GM12878 (cell line): Measurements from ENCODE around the gene SELPLG. TPM values are rescaled to one million over a fixed set of nuclear protein-coding genes. Genes with fewer than 3 reads are reported as not detected.

Experiments used
- ATAC-seq: fragments of 200-7000 bp; cut with Tn5 transposase; 3 replicates; pipeline ENCODE4 v1.9.1; 2020; ENCODE audit warnings: mild to moderate bottlenecking, moderate library complexity
- BruUV-seq: library from RNA; stranded (reverse); fragments of 400-500 nt; replicated peaks from 2 replicates; lab custom pipeline; 2021; lab: Mats Ljungman, UMichigan
- CTCF ChIA-PET: fragments of 300-600 bp; sonication (Branson Sonifier 250); formaldehyde crosslinking; extraction: SDS; loops from one replicate; lab custom pipeline; 2021; ENCODE audit warnings: inconsistent platforms; lab: Yijun Ruan, JAX
- POLR2A ChIA-PET: fragments of 350-600 bp; formaldehyde crosslinking; extraction: SDS; loops from one replicate; lab custom pipeline; 2021; ENCODE audit warnings: inconsistent platforms; lab: Charles Lee
- RAD21 ChIA-PET: fragments of 300-600 bp; sonication (Branson Sonifier 250); formaldehyde crosslinking; loops from one replicate; lab custom pipeline; 2023; ENCODE audit warnings: antibody characterized with exemption; ENCODE audit not compliant: unreplicated experiment; lab: Charles Lee
- SMC1A ChIA-PET: fragments of 300-600 bp; sonication (Branson Sonifier 250); formaldehyde crosslinking; loops from one replicate; lab custom pipeline; 2023; ENCODE audit not compliant: unreplicated experiment, uncharacterized antibody; lab: Charles Lee
- DNase-seq: peaks from one replicate; pipeline ENCODE4 v3.0.0-alpha.2; 2011; ENCODE audit warnings: low read depth, low spot score
- FAIRE-seq: peaks from 3 replicates; lab custom pipeline; 2011; peaks lifted over from hg19 to GRCh38; lab: Jason Lieb, UNC
- H2AFZ ChIP-seq: 2 replicates; pipeline ENCODE4 v1.6.0; 2011; ENCODE audit warnings: low read depth, low read length, control low read depth; ENCODE audit not compliant: control insufficient read depth
- H3K27ac ChIP-seq: 2 replicates; pipeline ENCODE4 v1.5.1; 2011; ENCODE audit warnings: control low read depth; ENCODE audit not compliant: control insufficient read depth, insufficient read depth
- H3K27me3 ChIP-seq, 2 experiments: replicated peaks in 1 of 2; 2 replicates each; pipeline versions ENCODE4 v1.6.0 to v1.6.1; 2011; ENCODE audit warnings: low read length in 1 of 2; ENCODE audit not compliant: control insufficient read depth in 2 of 2, insufficient read depth in 2 of 2
- H3K36me3 ChIP-seq, 2 experiments: 2 replicates each; pipeline ENCODE4 v1.5.1; 2011; ENCODE audit warnings: low read length in 1 of 2; ENCODE audit not compliant: control insufficient read depth in 2 of 2, insufficient read depth in 2 of 2
- H3K4me1 ChIP-seq: 2 replicates; pipeline ENCODE4 v1.6.1; 2011; ENCODE audit warnings: mild to moderate bottlenecking, low read length, moderate library complexity, mixed read lengths; ENCODE audit not compliant: control insufficient read depth, insufficient read depth
- H3K4me2 ChIP-seq: 2 replicates; pipeline ENCODE4 v1.6.0; 2011; ENCODE audit warnings: control low read depth; ENCODE audit not compliant: control insufficient read depth, insufficient read depth
- H3K4me3 ChIP-seq: fragments of 200-600 bp; sonication (generic); 2 replicates; pipeline ENCODE4 v1.5.1; 2016
- H3K79me2 ChIP-seq: 2 replicates; pipeline ENCODE4 v1.6.0; 2011; ENCODE audit warnings: low read length; ENCODE audit not compliant: control insufficient read depth, insufficient read depth
- H3K9ac ChIP-seq: 2 replicates; pipeline ENCODE4 v1.8.0; 2011; ENCODE audit warnings: low read length, control low read depth, mixed read lengths; ENCODE audit not compliant: control insufficient read depth, insufficient read depth
- H3K9me3 ChIP-seq: replicated peaks from 3 replicates; pipeline ENCODE4 v1.5.1; 2011; ENCODE audit warnings: mild to moderate bottlenecking, low read length; ENCODE audit not compliant: control insufficient read depth, insufficient read depth
- H4K20me1 ChIP-seq: 2 replicates; pipeline ENCODE4 v1.6.0; 2011; ENCODE audit not compliant: control insufficient read depth, insufficient read depth
- BRCA1 ChIP-seq: IDR thresholded peaks from 2 replicates; pipeline ENCODE4 v1.6.1; 2011; ENCODE audit warnings: low read depth, low read length, improper control_type of control experiment
- ETV6 ChIP-seq, 2 experiments: fragments of 450-650 bp in 1 of 2; IDR thresholded peaks in 1 of 2; conservative IDR thresholded peaks in 1 of 2; 2 replicates each; pipeline ENCODE4 v1.6.1; 2014; ENCODE audit warnings: antibody characterized with exemption in 1 of 2, borderline replicate concordance in 1 of 2, low read depth in 1 of 2, mild to moderate bottlenecking in 1 of 2, moderate library complexity in 1 of 2
- POLR2AphosphoS5 ChIP-seq: IDR thresholded peaks from 2 replicates; pipeline ENCODE4 v1.6.1; 2011; ENCODE audit warnings: mild to moderate bottlenecking, low read length, inconsistent platforms
- RBBP5 ChIP-seq: fragments of 200-600 bp; sonication (generic); conservative IDR thresholded peaks from 2 replicates; pipeline ENCODE4 v1.6.1; 2016
- RUNX3 ChIP-seq: IDR thresholded peaks from 2 replicates; pipeline ENCODE4 v1.6.1; 2012; ENCODE audit warnings: low read length, inconsistent platforms
- SMC3 ChIP-seq: IDR thresholded peaks from 2 replicates; pipeline ENCODE4 v1.6.1; 2011; ENCODE audit warnings: low read length, improper control_type of control experiment, borderline replicate concordance
- STAT1 ChIP-seq: fragments of 450-650 bp; conservative IDR thresholded peaks from 2 replicates; pipeline ENCODE4 v1.6.1; 2014; ENCODE audit warnings: antibody characterized with exemption, mild to moderate bottlenecking
- ZNF274 ChIP-seq: IDR thresholded peaks from one replicate; pipeline ENCODE4 v1.8.0; 2011; ENCODE audit not compliant: insufficient read length, insufficient read depth
- WGBS: methylation state at CpG from one replicate; pipeline ENCODE4 v1.1.6; 2016; ENCODE audit warnings: low lambda C conversion rate; ENCODE audit not compliant: insufficient replicate concordance, insufficient coverage; ENCODE audit errors: missing lambda C conversion rate; 5-methylcytosine and 5-hydroxymethylcytosine counted together
- in situ Hi-C: fragments of 300-500 bp; cut with MboI; formaldehyde crosslinking; loops from 9 replicates; pipeline ENCODE4 v1.14.3; 2018; ENCODE audit warnings: mixed read lengths
- intact Hi-C: fragments of 100-400 bp; cut with micrococcal nuclease; formaldehyde crosslinking; loops from one replicate; pipeline ENCODE4 v1.14.2; 2022; ENCODE audit not compliant: unreplicated experiment
- polyA plus RNA-seq, 11 experiments: library from polyadenylated mRNA; depleted of rRNA in 4 of 11; unstranded in 6 of 11; stranded (reverse) in 5 of 11; fragments of >200 nt; fragmentation: Nextera tagmentation in 4 of 11; fragmentation: Illumina TruSeq in 1 of 11; extraction: Ambion mirVana in 4 of 11; extraction: Trizol in 1 of 11; gene quantifications; 1 replicate in 1 of 11; 2 replicates in 10 of 11; pipeline versions ENCODE4 v1.2.1 to v1.2.3, GENCODE V29; 2011 to 2016; ENCODE audit warnings: inconsistent platforms in 2 of 11, missing spikeins in 2 of 11, low read depth in 1 of 11
- total RNA-seq, 4 experiments: library from RNA; depleted of rRNA in 3 of 4; stranded (reverse); fragments of >200 nt in 3 of 4; fragmentation: Illumina TruSeq in 1 of 4; extraction: Trizol in 1 of 4; gene quantifications; 2 replicates each; pipeline versions ENCODE4 v1.2.1 to v1.2.3, GENCODE V29; 2013 to 2021

The SELPLG gene
- total and polyA plus RNA-seq, 10 of the 15 experiments (the other 5 are each of a cell fraction or from before 2014, with no cell fraction given) = 3.2 to 32.3 (median 23.9) TPM

GRCh38 chr12:108650083-108650482 is 16.4 kb upstream of the SELPLG start:
- 88% methylated on average over 2 of the region's 2 CpGs for WGBS
- in situ Hi-C loops (no loop called here), intact Hi-C loops (no loop called here)
- no peaks in the 10 kb centered on the region for H3K79me2 ChIP-seq
- CTCF ChIA-PET = interaction anchor here (0.6 to 3.0 kb wide), 4 partner anchors 14 to 779 kb away, joined by 3 to 13 read pairs (median 4); no protein-coding TSS in a partner anchor
- no peak overlapping the region for H3K4me2 ChIP-seq
- no peaks in the 10 kb centered on the region for H3K9me3 ChIP-seq
- FAIRE-seq (no peak), ATAC-seq (no peak), DNase-seq (no peak)
- H4K20me1 ChIP-seq = no peaks in the 10 kb centered on the region
- no peak overlapping the region for H3K4me3 ChIP-seq
- H3K4me1 ChIP-seq = no peaks in the 10 kb centered on the region
- RAD21 ChIA-PET = interaction anchor here (1.3 to 1.9 kb wide), 2 partner anchors 14 to 16 kb away, joined by 6 to 8 read pairs; partner anchors contain the start of gene SELPLG
- BruUV-seq = no TSS peak
- SMC1A ChIA-PET = interaction anchor here (0.6 to 6.5 kb wide), 7 partner anchors 9 to 251 kb away, joined by 3 to 41 read pairs (median 3); partner anchors contain the start of gene SELPLG
- no peaks in the 10 kb centered on the region for H3K27me3 ChIP-seq
- TF ChIP-seq SMC3 = no peak
- TF ChIP-seq RUNX3 = no peak
- no peak for TF ChIP-seq ETV6 (conservative IDR thresholded peaks at IDR 0.05 in 1 of 2, IDR thresholded peaks at IDR 0.05 in 1 of 2; ENCODE audit: borderline replicate concordance in 1 of 2, low read depth in 1 of 2)
- TF ChIP-seq STAT1 = no peak
- no peak for TF ChIP-seq BRCA1
- no peak for TF ChIP-seq POLR2AphosphoS5
- peaks cover 18 to 51% of the 10 kb centered on the region in 2 experiments for H3K36me3 ChIP-seq
- POLR2A ChIA-PET = interaction anchor here (0.6 to 0.9 kb wide), 3 partner anchors 10 to 123 kb away, joined by 3 to 8 read pairs (median 4); no protein-coding TSS in a partner anchor
- H3K9ac ChIP-seq = no peak overlapping the region
- no peak overlapping the region for H3K27ac ChIP-seq
- no peak overlapping the region for H2AFZ ChIP-seq

DNA sequence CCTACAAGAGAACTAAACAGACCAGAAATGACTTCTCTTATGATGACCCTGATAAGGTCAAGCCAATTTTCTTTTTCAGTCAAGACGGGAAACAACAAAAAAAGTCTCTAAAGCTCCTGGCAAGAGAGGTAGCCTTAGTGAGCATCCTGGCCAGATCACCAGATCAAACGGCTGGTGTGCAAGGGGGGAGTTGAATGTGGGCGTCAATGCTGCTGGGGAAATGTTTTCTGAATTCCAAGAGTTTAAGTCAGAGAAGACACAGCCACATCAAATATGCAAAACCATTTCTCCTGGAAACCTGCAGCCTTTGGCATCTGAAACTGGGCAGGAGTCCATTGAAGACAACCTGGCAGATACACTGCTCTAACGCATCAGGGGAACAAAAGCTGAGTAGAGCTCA is 16.0 kb upstream of the SELPLG start:
- TF ChIP-seq ZNF274 (no peak), RBBP5 (no peak)
- no peaks in the 10 kb centered on the region for H3K4me1 ChIP-seq
- RAD21 ChIA-PET = interaction anchor here (0.6 to 1.9 kb wide), 3 partner anchors 14 to 16 kb away, joined by 4 to 8 read pairs (median 6); partner anchors contain the start of gene SELPLG
- H3K27ac ChIP-seq = no peak overlapping the region
- FAIRE-seq (no peak), ATAC-seq (no peak), DNase-seq (no peak)
- SMC1A ChIA-PET = interaction anchor here (0.6 to 6.5 kb wide), 7 partner anchors 8 to 251 kb away, joined by 3 to 41 read pairs (median 3); partner anchors contain the start of gene SELPLG
- H3K9me3 ChIP-seq = no peaks in the 10 kb centered on the region
- H3K36me3 ChIP-seq = peaks cover 20 to 52% of the 10 kb centered on the region in 2 experiments
- 97% methylated on average over 4 of the region's 4 CpGs for WGBS
- H4K20me1 ChIP-seq = no peaks in the 10 kb centered on the region
- no peak overlapping the region for H3K9ac ChIP-seq
- no peak overlapping the region for H2AFZ ChIP-seq
- H3K79me2 ChIP-seq = no peaks in the 10 kb centered on the region
- POLR2A ChIA-PET = interaction anchor here (0.9 kb wide), 1 partner anchor 10 kb away, joined by 3 read pairs; no protein-coding TSS in a partner anchor
- CTCF ChIA-PET = interaction anchor here (0.6 to 3.0 kb wide), 3 partner anchors 15 to 779 kb away, joined by 3 to 13 read pairs (median 4); no protein-coding TSS in a partner anchor
- no peaks in the 10 kb centered on the region for H3K27me3 ChIP-seq
- in situ Hi-C loops = no loop called here
- intact Hi-C loops = no loop called here
- no peak overlapping the region for H3K4me3 ChIP-seq
- BruUV-seq = no TSS peak
- H3K4me2 ChIP-seq = no peak overlapping the region
